ENCODE results near the gene KIAA1217. TPM values are rescaled to one million over a fixed set of nuclear protein-coding genes. Genes with fewer than 3 reads are reported as not detected.

The KIAA1217 gene
- polyA plus RNA-seq, 2 donors = 18.3 to 22.2 TPM

- H3K27ac ChIP-seq (ENCODE audit: low read depth in 2 of 2, low read length in 1 of 2) = peak overlapping the region; percentile 23 to 57
- H3K4me3 ChIP-seq (ENCODE audit: low read depth in 1 of 2, low read length in 2 of 2) = no peak overlapping the region
- 35 to 53% methylated on average over 5 of the region's 5 CpGs for WGBS, 2 donors
- peaks cover 5 to 9% of the 10 kb centered on the region in 2 donors for H3K4me1 ChIP-seq (ENCODE audit: control insufficient read depth in 2 of 2, insufficient read depth in 2 of 2, low read length in 1 of 2)
- peaks cover 0 to 4% of the 10 kb centered on the region in 2 donors for H3K36me3 ChIP-seq (ENCODE audit: control insufficient read depth in 2 of 2, insufficient read depth in 2 of 2, low read length in 1 of 2)
- no peaks in the 10 kb centered on the region for H3K9me3 ChIP-seq (ENCODE audit: control insufficient read depth in 2 of 2, insufficient read depth in 1 of 2, low read depth in 1 of 2, low read length in 1 of 2)
- no peaks in the 10 kb centered on the region for H3K27me3 ChIP-seq (ENCODE audit: control insufficient read depth in 1 of 2, insufficient read depth in 2 of 2, low read length in 2 of 2)
These were observed 206.7 kb downstream of the KIAA1217 start for GRCh38 chr10:24415455-24416125.

GRCh38 chr10:24416248-24416647 is 207.3 kb downstream of the KIAA1217 start:
- H3K4me1 ChIP-seq (ENCODE audit: control insufficient read depth in 2 of 2, insufficient read depth in 2 of 2, low read length in 1 of 2) = peaks cover 5 to 9% of the 10 kb centered on the region in 2 donors
- no peak overlapping the region for H3K27ac ChIP-seq (ENCODE audit: low read depth in 2 of 2, low read length in 1 of 2)
- no peak overlapping the region for H3K4me3 ChIP-seq (ENCODE audit: low read depth in 1 of 2, low read length in 2 of 2)
- no peaks in the 10 kb centered on the region for H3K27me3 ChIP-seq (ENCODE audit: control insufficient read depth in 1 of 2, insufficient read depth in 2 of 2, low read length in 2 of 2)
- 51 to 54% methylated on average over 4 of the region's 4 CpGs for WGBS, 2 donors
- peaks cover 0 to 4% of the 10 kb centered on the region in 2 donors for H3K36me3 ChIP-seq (ENCODE audit: control insufficient read depth in 2 of 2, insufficient read depth in 2 of 2, low read length in 1 of 2)
- H3K9me3 ChIP-seq (ENCODE audit: control insufficient read depth in 2 of 2, insufficient read depth in 1 of 2, low read depth in 1 of 2, low read length in 1 of 2) = no peaks in the 10 kb centered on the region

- H3K4me3 ChIP-seq (ENCODE audit: low read depth in 1 of 2, low read length in 2 of 2) = no peak overlapping the region
- no peak overlapping the region for H3K27ac ChIP-seq (ENCODE audit: low read depth in 2 of 2, low read length in 1 of 2)
- 76 to 80% methylated on average over 7 of the region's 7 CpGs for WGBS, 2 donors
- peaks cover 5 to 9% of the 10 kb centered on the region in 2 donors for H3K4me1 ChIP-seq (ENCODE audit: control insufficient read depth in 2 of 2, insufficient read depth in 2 of 2, low read length in 1 of 2)
- no peaks in the 10 kb centered on the region for H3K9me3 ChIP-seq (ENCODE audit: control insufficient read depth in 2 of 2, insufficient read depth in 1 of 2, low read depth in 1 of 2, low read length in 1 of 2)
- H3K36me3 ChIP-seq (ENCODE audit: control insufficient read depth in 2 of 2, insufficient read depth in 2 of 2, low read length in 1 of 2) = peaks cover 0 to 4% of the 10 kb centered on the region in 2 donors
- H3K27me3 ChIP-seq (ENCODE audit: control insufficient read depth in 1 of 2, insufficient read depth in 2 of 2, low read length in 2 of 2) = no peaks in the 10 kb centered on the region
These were observed 208.1 kb downstream of the KIAA1217 start for GRCh38 chr10:24417053-24417452.

- Histone ChIP-seq H3K4me1 (ENCODE audit: control insufficient read depth in 2 of 2, insufficient read depth in 2 of 2, low read length in 1 of 2) (peaks cover 5 to 9% of the 10 kb centered on the region in 2 donors), H3K27me3 (ENCODE audit: control insufficient read depth in 1 of 2, insufficient read depth in 2 of 2, low read length in 2 of 2) (no peaks in the 10 kb centered on the region), H3K9me3 (ENCODE audit: control insufficient read depth in 2 of 2, insufficient read depth in 1 of 2, low read depth in 1 of 2, low read length in 1 of 2) (no peaks in the 10 kb centered on the region), H3K27ac (ENCODE audit: low read depth in 2 of 2, low read length in 1 of 2) (no peak overlapping the region), H3K36me3 (ENCODE audit: control insufficient read depth in 2 of 2, insufficient read depth in 2 of 2, low read length in 1 of 2) (peaks cover 0 to 4% of the 10 kb centered on the region in 2 donors), H3K4me3 (ENCODE audit: low read depth in 1 of 2, low read length in 2 of 2) (no peak overlapping the region)
- 89 to 91% methylated on average over 4 of the region's 4 CpGs for WGBS, 2 donors
These were observed 209.6 kb downstream of the KIAA1217 start for GRCh38 chr10:24418532-24418931.

- no peak overlapping the region for H3K4me3 ChIP-seq (ENCODE audit: low read depth in 1 of 2, low read length in 2 of 2)
These were observed 210.1 kb downstream of the KIAA1217 start for GRCh38 chr10:24419066-24419465.

GRCh38 chr10:24425151-24425550 is 216.2 kb downstream of the KIAA1217 start:
- H3K4me3 ChIP-seq (ENCODE audit: low read depth in 1 of 2, low read length in 2 of 2) = no peak overlapping the region
- H3K36me3 ChIP-seq (ENCODE audit: control insufficient read depth in 2 of 2, insufficient read depth in 2 of 2, low read length in 1 of 2) = no peaks in the 10 kb centered on the region
- H3K9me3 ChIP-seq (ENCODE audit: control insufficient read depth in 2 of 2, insufficient read depth in 1 of 2, low read depth in 1 of 2, low read length in 1 of 2) = no peaks in the 10 kb centered on the region
- H3K27ac ChIP-seq (ENCODE audit: low read depth in 2 of 2, low read length in 1 of 2) = no peak overlapping the region
- no peaks in the 10 kb centered on the region for H3K27me3 ChIP-seq (ENCODE audit: control insufficient read depth in 1 of 2, insufficient read depth in 2 of 2, low read length in 2 of 2)
- WGBS, 2 donors = 93 to 94% methylated on average over 1 of the region's 1 CpG
- H3K4me1 ChIP-seq (ENCODE audit: control insufficient read depth in 2 of 2, insufficient read depth in 2 of 2, low read length in 1 of 2) = peaks cover 0 to 3% of the 10 kb centered on the region in 2 donors

More at GRCh38 chr10:24419066-24419465, 210.1 kb downstream of the KIAA1217 start:
- Histone ChIP-seq H3K4me1 (ENCODE audit: control insufficient read depth in 2 of 2, insufficient read depth in 2 of 2, low read length in 1 of 2) (peaks cover 5 to 9% of the 10 kb centered on the region in 2 donors), H3K36me3 (ENCODE audit: control insufficient read depth in 2 of 2, insufficient read depth in 2 of 2, low read length in 1 of 2) (peaks cover 0 to 4% of the 10 kb centered on the region in 2 donors), H3K27me3 (ENCODE audit: control insufficient read depth in 1 of 2, insufficient read depth in 2 of 2, low read length in 2 of 2) (no peaks in the 10 kb centered on the region), H3K27ac (ENCODE audit: low read depth in 2 of 2, low read length in 1 of 2) (no peak overlapping the region), H3K9me3 (ENCODE audit: control insufficient read depth in 2 of 2, insufficient read depth in 1 of 2, low read depth in 1 of 2, low read length in 1 of 2) (no peaks in the 10 kb centered on the region)
- WGBS, 2 donors = 75 to 80% methylated on average over 3 of the region's 3 CpGs

GRCh38 chr10:24427678-24428409 is 218.9 kb downstream of the KIAA1217 start:
- no peaks in the 10 kb centered on the region for H3K36me3 ChIP-seq (ENCODE audit: control insufficient read depth in 2 of 2, insufficient read depth in 2 of 2, low read length in 1 of 2)
- no peak overlapping the region for H3K4me3 ChIP-seq (ENCODE audit: low read depth in 1 of 2, low read length in 2 of 2)
- peaks cover 0 to 3% of the 10 kb centered on the region in 2 donors for H3K4me1 ChIP-seq (ENCODE audit: control insufficient read depth in 2 of 2, insufficient read depth in 2 of 2, low read length in 1 of 2)
- H3K27me3 ChIP-seq (ENCODE audit: control insufficient read depth in 1 of 2, insufficient read depth in 2 of 2, low read length in 2 of 2) = no peaks in the 10 kb centered on the region
- H3K27ac ChIP-seq (ENCODE audit: low read depth in 2 of 2, low read length in 1 of 2) = no peak overlapping the region
- no peaks in the 10 kb centered on the region for H3K9me3 ChIP-seq (ENCODE audit: control insufficient read depth in 2 of 2, insufficient read depth in 1 of 2, low read depth in 1 of 2, low read length in 1 of 2)
- WGBS, 2 donors = 70 to 76% methylated on average over 14 of the region's 14 CpGs

GRCh38 chr10:24428410-24428782 is 219.5 kb downstream of the KIAA1217 start:
- no peak overlapping the region for H3K27ac ChIP-seq (ENCODE audit: low read depth in 2 of 2, low read length in 1 of 2)
- H3K4me3 ChIP-seq (ENCODE audit: low read depth in 1 of 2, low read length in 2 of 2) = no peak overlapping the region
- no peaks in the 10 kb centered on the region for H3K36me3 ChIP-seq (ENCODE audit: control insufficient read depth in 2 of 2, insufficient read depth in 2 of 2, low read length in 1 of 2)
- WGBS, 2 donors = 52 to 58% methylated on average over 2 of the region's 2 CpGs
- H3K27me3 ChIP-seq (ENCODE audit: control insufficient read depth in 1 of 2, insufficient read depth in 2 of 2, low read length in 2 of 2) = no peaks in the 10 kb centered on the region
- no peaks in the 10 kb centered on the region for H3K9me3 ChIP-seq (ENCODE audit: control insufficient read depth in 2 of 2, insufficient read depth in 1 of 2, low read depth in 1 of 2, low read length in 1 of 2)
- H3K4me1 ChIP-seq (ENCODE audit: control insufficient read depth in 2 of 2, insufficient read depth in 2 of 2, low read length in 1 of 2) = peaks cover 0 to 3% of the 10 kb centered on the region in 2 donors

GRCh38 chr10:24430591-24430990 is 221.7 kb downstream of the KIAA1217 start:
- 93 to 97% methylated on average over 5 of the region's 5 CpGs for WGBS, 2 donors
- Histone ChIP-seq H3K27me3 (ENCODE audit: control insufficient read depth in 1 of 2, insufficient read depth in 2 of 2, low read length in 2 of 2) (no peaks in the 10 kb centered on the region), H3K9me3 (ENCODE audit: control insufficient read depth in 2 of 2, insufficient read depth in 1 of 2, low read depth in 1 of 2, low read length in 1 of 2) (no peaks in the 10 kb centered on the region), H3K4me3 (ENCODE audit: low read depth in 1 of 2, low read length in 2 of 2) (no peak overlapping the region), H3K4me1 (ENCODE audit: control insufficient read depth in 2 of 2, insufficient read depth in 2 of 2, low read length in 1 of 2) (peaks cover 0 to 3% of the 10 kb centered on the region in 2 donors), H3K36me3 (ENCODE audit: control insufficient read depth in 2 of 2, insufficient read depth in 2 of 2, low read length in 1 of 2) (no peaks in the 10 kb centered on the region), H3K27ac (ENCODE audit: low read depth in 2 of 2, low read length in 1 of 2) (no peak overlapping the region)

Data from esophagus (tissue), 2 donors.